Activated CD4-positive, alpha-beta T cell treated with anti-CD3 and anti-CD28 coated beads, Interleukin-2, amount 50 U/mL, for 16 hours (primary cell): ENCODE measurements around the gene SH3BP4.

Experiments used
- DNase-seq: peaks from one replicate; pipeline ENCODE4 v3.0.0-alpha.2; 2020

The SH3BP4 gene

DNA sequence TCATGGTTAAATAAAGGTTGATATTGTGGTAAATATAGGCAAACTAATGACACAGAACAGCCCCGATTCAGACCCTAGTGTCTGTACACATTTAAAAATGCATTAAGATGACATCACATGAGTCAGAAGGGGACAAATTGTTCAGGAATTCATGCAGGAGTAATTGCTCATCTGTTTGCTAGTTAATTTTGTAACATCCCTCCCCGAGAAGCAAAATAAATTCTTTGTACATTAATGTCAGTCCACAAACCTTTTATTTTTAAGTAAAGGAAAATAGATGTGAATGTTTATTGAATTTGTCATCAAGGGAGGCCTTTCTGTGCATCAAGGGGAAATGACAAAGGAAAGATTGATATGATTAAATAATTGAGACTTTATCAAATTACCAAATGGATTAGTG lies 69.9 kb downstream of the SH3BP4 start:
- DNase-seq = no peak

DNA sequence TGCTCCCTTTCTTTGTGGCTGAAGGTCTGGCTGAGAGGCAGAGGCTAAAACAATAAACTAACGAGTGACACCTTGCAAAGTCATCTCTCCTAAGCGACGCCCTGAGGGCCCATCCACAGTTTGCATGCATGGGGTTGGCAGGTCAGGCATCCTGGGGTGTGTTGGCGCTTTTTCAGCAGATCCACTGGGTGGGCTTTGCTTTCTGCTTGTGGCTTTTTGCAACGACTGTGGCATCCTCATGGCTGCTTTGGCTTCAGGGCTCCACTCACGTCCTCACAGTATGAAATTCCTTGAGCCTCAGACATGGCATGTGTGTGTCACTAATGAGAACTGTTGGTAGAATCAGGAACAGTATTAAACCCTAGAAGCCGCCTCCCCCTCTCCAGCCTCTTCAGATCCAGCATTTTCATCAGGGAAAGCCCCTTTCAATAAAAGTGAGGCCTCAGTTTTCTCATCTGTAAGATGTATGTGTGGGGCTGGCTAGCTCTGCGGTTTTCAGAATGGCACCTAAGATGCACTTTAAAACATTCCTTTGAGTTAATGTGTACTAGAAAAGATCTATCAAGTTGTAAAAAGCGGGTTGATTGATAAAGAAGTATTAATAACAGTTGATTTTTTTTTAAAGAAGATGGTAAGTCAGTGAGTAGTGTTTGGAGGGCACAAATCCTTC lies 72.5 kb downstream of the SH3BP4 start:
- no peak for DNase-seq

DNA sequence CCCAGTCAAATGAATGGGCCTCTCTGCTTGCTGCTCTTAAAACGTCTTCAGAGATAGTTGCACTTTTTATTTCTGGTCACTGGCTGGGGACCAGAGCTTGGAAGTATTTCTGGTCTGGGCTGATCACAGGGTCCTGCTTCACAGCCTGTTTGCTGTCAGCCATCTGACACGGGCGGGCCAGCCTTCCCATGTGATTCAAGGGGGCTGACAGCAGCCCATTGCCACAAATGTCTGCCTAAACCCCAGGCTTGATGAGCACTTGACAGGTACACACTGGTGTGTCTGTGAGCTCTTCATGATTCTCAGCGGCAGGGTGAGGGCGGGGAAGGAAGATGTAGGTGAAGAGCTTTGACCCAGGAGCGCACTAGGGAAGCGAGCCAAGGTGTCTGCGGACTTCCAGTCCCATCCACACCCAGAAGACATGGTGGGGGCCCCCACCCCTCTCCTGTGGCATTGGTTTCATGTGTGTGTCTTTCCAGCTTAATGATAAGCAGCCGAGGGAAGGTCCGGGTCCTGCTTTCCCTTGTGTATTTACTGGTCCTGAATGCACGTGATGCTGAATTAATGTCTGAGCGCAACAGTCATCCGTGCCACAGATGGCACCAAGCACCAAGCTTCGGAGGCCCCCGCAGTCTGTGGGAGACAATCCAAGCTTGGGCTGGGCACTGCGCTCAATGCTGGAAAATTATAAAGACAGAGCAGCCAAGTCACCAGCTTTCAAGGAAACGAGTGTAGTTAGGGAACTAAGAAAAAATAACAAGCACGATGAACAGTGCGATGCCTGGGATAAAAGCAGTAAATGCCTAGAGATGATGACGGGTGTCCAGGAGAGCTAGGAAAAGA lies 73.3 kb downstream of the SH3BP4 start:
- no peak for DNase-seq

DNA sequence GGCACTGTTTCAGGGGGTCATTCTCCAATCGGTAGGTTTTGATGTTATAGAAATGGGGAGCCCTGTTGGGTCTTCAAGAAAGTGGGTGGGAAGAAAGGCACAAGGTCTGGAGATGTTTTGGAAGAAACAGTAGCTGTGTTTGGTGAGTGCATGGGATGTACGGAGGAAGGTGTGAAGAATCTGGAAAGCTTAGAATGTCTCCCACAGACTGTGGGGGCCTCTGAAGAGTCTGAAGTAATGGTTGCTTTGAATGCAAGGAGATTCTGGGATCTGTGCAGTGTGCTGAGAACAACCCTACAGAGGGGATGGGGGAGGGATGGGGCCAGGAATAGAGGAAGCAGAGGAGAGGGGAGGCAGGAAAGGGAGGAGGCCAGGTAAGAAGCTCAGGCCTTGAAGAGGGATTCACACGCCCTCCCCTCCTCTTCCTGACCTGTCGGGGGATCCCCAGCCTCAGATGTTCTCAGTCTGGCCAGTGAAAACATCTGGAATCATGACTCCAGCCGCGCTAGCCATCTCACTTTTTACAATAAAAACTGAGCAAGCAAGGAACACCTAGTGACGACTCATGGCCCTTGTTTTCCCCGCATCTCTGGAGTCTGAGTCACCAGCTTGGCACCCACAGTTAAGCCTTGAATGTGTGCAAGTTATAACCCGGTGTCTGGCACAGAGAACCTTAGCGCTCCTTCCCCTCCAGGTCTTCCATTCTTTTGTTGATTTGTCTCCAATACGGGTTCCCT lies 74.2 kb downstream of the SH3BP4 start:
- no peak for DNase-seq

DNA sequence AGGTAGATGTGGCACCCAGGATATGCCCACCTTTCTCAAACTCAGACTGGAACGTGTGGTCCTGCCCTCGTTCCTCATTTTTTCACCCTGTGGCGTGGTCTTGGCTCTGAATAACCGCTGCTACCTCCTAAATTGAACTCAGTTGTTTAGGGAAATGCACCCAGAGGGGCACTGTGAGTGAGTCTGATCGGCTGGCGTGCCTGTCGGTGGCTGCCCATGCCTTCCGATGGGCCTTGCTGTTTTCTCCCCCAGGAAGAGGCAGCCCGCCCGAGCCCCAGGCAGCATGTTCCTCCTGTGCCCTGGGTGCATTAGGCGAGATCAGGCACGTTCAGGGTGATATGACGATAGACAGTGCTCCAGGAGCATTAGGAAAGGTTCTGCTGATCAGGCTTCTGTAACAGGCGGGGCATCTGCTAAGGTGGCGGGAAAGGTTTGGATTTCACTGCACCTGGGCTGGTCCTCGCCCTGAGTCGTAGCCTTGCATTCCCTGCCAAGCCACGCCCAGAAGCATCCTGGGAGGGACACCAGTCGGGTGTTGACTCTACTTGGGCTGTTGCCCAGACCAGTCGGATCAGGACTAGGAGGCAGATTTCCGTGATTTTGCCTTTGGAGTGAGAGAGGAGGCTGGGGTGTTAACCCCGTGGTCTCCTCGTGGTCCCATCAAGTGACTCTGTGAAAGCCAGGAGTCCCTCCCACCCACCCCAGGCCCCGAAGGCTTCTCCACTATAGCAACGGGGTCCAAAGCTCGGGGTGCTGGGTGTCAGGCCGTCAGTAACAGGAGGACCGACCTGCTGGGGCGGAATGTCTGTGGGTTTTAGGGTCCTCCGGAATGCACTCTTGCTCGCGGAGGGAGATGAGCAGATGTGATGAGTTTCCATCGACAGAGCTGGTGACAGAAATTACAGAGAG lies 75.1 kb downstream of the SH3BP4 start:
- DNase-seq = no peak

DNA sequence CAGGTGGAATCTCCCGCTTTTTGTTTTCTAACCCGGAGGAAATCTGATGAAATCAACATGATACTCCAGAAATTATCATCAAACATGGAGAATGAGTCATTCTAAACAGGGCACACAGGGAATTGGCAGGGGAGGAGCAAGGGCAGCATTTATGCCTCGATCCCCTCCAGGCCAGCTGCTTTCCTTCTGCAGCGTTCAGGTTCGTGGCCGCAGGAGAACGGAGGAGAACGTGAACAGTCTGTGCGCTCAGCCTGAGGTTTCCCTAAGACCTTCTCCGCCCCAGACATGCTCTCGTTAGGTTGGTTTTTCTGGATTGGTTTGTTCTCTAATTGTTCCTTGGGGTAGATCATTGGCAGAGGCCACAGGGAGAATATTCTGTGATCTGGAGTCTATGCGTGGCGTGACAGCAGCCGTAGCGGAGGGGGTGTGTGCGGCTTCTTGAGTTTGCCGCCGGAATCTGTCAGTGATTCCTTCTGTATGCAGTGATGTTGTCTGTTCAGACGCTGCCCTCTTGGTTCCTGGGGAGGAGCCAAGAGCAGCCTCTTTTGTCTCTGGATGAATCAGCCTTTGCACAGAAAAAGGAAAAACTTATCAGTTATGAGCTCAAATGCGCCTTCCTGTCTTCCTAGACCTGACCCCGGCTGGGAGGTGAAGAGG lies 75.9 kb downstream of the SH3BP4 start:
- DNase-seq = no peak

DNA sequence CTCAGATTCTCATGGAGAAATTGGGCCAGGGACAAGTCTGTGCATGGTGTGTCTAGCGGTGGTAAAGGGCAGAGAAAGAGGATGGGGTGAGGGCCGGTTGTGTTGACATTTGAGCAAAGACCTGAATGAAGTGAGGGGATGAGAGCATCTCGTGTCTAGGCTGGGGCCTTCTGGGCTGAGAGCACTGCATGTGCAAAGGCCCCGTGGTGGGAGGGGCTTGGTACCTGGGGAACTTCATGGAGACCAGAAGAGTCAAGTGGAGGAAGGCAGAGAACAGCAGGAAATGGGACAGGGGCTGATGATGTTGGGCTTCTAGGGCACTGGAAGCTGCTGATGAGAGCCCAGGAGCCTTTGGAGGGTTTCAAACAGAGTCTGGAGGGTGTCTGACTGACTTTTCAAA lies 76.8 kb downstream of the SH3BP4 start:
- DNase-seq = no peak

DNA sequence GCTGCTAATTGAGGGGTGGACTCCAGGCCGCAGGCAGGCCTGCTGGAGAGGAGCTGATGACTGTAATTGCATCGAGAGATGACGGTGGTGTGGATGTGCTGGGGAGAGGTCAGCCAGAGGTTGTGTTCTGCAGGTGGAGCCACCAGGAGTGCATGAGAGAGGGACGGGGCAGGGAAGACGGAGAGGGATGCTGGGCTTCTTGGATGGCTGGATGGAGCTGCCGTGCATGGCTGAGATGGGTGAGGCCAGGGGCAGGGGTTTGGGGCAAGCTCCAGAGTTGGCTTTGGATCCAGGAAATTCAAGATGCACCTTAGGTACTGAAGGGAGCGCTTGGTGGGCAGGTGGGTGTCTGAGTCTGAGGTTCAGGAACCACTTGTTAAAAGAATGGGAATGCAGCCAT lies 77.2 kb downstream of the SH3BP4 start:
- DNase-seq = no peak

DNA sequence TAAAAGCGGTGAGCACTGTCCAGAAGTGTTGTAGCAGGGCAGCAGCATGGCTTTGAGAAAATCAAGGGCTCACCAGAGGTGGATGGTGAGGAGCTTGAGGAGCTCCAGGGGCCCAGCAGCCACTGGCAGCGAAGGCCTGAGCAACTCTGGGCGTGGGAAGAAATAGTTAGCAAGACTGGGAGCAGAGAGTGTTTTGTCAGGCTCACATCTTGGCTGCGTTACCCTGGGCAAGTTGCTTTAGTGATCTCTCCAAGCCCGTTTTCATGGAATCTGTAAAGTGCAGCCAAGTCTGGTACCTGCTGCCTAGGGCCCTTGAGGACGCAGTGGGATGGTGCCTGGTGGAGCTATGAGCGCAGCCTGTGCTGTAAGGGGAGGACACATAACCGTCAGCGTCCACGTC lies 78.3 kb downstream of the SH3BP4 start:
- DNase-seq = no peak

DNA sequence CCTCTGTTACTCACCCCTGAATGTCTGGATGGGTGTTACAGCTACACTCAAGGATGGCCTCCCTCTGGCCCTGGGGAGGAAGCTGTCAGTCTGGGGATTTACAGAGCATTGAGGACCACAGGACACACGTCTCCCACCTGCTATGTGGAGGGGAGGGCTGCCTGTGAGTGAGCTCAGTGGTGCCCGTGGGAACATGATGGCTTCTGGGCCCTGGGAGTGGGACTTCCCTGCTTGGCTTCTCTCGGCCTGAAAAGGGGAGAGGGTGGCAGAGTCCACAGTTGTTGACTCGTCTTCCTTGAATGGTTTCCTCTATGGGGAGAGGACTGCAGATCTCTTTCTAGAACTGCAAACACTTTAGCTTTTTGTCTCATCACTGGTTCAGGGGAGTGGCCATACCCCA lies 79.1 kb downstream of the SH3BP4 start:
- no peak for DNase-seq

DNA sequence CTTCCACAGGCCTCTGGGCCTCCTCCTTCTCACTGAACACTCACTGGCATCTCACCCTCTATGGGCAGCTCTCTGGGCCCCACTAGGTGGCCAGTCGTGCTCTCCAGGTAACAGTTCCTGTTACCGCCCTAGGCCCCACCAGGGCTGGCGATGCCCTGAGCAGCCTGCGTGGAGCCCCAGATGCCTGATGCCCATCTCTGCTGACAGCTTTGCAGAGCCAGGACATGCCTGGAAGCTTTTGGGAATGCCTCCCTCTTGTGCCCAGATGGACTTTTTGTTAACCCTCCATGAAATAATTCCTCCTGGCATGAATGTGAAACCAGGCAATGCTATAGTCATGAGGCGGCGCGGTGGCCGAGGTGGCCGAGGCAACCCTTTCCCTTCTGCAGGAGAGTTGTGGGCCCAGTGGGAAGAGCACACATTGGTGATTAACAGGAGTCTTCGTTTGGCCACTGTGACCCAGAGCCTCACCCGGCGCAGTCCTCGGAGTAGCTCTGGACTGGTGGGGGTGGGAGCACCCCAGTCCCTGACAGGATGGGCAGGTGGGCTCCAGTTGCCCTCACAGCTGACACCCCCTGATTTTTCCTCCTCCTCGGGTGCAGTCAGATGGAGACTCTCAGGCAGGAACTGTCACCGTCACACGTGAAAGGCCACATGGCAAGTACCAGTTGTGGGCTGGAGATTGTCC lies 80.0 kb downstream of the SH3BP4 start:
- no peak for DNase-seq

DNA sequence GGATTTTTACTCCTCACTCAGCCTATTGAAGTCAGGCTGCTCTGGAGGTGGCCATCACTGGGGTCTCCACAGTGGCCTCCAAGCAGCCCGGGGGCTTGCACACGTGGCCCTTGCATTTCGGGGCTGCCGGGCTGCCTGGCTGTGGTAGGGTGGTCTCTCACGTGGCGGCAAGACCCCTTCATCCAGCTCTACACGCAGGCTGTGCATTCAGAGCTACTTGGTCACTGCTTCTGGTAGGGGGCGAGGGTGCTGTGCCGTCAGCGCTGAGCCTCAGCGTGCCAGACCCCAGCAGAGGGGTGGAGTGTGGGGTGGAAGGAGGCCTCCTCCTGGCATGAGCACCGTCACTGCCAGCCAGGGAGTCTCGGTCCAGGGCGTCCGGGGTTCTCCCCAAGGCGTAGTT lies 80.6 kb downstream of the SH3BP4 start:
- DNase-seq = no peak

DNA sequence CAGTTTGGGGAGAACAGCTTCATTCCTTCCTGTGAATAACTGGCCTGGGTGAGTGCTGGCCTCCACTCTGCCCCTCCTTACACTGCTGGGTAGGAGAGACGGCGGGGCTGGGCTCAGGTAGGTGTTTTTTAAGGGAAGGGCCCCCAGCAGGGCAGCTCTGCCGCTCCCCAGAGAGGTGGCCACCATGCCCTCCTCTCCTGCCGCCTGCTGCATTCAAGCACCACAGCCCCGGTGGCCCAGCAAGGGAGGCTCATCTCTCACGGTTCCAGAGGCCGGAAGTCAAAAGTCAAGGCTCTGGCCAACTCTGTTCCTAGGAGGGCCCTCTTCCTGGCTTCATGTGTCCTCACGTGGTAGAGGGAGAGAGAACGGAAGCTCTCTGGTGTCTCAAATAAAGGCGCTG lies 81.1 kb downstream of the SH3BP4 start:
- DNase-seq = no peak

DNA sequence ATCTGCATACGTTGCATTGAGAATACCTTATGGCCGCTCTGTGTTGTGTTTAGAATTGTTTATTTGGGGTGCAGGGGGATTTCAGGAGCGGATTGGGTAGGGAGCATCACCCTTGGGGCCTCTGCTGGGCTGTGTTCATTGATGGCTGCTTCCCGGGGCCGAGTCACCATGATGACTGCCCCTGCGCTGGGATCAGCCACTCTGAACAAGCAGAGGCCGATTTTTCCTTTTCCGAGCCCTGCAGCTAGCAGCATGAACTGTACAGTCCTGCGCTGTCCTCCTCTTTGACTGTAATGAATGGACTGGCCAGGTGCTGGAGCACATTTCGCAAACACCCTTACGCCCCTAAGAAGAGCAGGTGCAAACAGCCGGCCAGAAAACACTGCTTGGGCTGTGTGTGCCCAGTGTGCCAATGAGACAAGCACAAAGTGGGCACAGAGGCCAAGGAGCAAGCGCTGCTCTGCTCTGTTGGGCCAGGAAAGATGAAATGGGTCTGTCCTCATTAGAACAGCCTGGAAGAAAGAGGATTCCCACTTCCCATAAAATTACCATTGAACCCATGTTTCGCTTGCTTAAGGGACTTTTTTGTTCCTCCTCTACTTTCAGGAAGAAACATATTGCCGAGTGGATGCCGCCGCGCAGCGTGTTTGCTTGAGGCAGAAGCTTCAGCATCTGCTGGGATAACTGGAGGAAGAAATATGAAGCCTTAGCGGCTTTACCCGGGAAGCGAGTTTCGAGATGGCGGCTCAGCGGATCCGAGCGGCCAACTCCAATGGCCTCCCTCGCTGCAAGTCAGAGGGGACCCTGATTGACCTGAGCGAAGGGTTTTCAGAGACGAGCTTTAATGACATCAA lies 82.7 kb downstream of the SH3BP4 start:
- no peak for DNase-seq

DNA sequence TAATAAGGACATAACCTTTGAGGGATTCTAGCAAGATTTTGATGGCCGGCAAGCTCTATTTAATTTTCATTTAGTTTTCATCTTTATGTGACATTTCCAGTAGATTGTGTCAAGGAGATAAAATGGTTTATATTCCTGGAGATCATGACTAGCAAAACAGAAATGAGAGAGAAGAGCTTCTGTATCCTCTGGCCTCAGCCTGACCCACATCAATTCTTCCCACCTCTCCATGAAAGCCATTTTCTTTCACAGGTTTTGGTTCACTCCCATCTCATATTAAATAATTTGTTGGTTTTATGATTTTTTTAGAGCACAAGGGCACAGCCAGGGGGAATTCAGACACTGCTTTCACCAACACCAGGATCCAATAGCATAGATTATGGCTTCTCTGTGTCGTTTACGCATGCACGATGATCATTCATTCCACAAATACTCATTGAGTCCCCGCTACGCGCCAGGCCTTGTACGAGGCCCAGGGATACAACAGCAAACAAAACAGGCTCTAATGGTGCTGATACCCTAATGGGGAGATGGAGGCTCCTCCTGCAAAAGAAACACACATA lies 85.9 kb downstream of the SH3BP4 start:
- no peak for DNase-seq

DNA sequence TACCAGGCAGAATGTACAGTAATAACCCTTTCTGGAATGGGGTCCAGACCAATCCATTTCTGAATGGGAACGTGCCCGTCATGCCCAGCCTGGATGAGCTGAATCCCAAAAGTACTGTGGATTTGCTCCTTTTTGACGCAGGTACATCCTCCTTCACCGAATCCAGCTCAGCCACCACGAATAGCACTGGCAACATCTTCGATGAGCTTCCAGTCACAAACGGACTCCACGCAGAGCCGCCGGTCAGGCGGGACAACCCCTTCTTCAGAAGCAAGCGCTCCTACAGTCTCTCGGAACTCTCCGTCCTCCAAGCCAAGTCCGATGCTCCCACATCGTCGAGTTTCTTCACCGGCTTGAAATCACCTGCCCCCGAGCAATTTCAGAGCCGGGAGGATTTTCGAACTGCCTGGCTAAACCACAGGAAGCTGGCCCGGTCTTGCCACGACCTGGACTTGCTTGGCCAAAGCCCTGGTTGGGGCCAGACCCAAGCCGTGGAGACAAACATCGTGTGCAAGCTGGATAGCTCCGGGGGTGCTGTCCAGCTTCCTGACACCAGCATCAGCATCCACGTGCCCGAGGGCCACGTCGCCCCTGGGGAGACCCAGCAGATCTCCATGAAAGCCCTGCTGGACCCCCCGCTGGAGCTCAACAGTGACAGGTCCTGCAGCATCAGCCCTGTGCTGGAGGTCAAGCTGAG lies 89.6 kb downstream of the SH3BP4 start:
- DNase-seq = no peak

DNA sequence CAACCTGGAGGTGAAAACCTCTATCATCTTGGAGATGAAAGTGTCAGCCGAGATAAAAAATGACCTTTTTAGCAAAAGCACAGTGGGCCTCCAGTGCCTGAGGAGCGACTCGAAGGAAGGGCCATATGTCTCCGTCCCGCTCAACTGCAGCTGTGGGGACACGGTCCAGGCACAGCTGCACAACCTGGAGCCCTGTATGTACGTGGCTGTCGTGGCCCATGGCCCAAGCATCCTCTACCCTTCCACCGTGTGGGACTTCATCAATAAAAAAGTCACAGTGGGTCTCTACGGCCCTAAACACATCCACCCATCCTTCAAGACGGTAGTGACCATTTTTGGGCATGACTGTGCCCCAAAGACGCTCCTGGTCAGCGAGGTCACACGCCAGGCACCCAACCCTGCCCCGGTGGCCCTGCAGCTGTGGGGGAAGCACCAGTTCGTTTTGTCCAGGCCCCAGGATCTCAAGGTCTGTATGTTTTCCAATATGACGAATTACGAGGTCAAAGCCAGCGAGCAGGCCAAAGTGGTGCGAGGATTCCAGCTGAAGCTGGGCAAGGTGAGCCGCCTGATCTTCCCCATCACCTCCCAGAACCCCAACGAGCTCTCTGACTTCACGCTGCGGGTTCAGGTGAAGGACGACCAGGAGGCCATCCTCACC lies 90.2 kb downstream of the SH3BP4 start:
- DNase-seq = no peak

DNA sequence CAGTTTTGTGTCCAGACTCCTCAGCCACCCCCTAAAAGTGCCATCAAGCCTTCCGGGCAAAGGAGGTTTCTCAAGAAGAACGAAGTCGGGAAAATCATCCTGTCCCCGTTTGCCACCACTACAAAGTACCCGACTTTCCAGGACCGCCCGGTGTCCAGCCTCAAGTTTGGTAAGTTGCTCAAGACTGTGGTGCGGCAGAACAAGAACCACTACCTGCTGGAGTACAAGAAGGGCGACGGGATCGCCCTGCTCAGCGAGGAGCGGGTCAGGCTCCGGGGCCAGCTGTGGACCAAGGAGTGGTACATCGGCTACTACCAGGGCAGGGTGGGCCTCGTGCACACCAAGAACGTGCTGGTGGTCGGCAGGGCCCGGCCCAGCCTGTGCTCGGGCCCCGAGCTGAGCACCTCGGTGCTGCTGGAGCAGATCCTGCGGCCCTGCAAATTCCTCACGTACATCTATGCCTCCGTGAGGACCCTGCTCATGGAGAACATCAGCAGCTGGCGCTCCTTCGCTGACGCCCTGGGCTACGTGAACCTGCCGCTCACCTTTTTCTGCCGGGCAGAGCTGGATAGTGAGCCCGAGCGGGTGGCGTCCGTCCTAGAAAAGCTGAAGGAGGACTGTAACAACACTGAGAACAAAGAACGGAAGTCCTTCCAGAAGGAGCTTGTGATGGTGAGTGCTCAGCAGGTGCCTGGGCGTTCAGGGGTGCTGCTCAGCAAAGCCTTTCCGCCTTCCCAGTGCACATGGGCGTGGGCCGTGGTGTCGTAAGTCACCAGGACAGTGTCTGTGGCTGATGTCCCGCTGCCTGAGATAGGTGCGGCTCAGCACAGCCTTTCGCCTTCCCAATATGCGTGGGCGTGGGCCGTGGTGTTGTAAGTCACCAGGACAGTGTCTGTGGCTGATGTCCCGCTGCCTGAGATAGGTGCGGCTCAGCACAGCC lies 91.0 kb downstream of the SH3BP4 start:
- DNase-seq = no peak
